Measurements from ENCODE around the gene THAP3. TPM values are rescaled to one million over a fixed set of nuclear protein-coding genes. Genes with fewer than 3 reads are reported as not detected.

The THAP3 gene
- total RNA-seq, 6 donors from 2014 or later = 7.7 to 26.2 (median 17.3) TPM

DNA sequence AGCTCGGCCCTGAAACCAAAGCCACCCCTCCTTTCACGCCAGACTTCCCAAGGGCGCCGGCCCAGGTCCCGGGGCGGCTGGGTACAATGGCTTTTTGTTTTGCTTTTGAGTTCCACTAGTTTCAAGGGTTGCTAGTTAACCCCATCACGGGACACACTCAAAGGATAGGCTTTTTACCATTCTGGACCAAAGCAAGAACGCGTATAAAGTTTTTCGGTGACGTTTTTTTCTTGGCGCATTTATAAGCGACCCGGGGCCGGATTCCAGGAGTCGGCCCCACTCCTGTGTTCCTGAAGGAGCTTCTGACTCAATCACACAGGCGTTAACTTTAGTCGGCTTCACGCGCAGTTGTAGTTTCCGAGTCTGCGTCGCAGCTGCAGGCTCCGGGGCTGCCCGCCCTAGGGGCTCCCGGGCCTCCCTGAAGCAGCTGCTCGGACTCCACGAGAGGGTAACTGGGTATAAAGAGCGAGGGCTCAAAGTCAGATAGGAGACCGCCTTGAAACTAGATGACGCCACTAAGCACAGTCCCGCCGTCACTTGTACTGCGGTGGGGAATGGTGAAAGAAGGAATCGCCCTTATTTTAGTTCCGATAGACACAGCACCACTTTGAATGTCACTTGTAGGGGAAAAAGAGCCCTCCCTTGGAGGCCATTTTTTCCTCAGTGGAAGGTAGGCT is 21.3 kb upstream of the THAP3 start:
- H3K4me1 ChIP-seq = peaks cover 35 to 42% (median 37%) of the 10 kb centered on the region in 4 donors
- ATAC-seq (ENCODE audit: low FRiP score in 2 of 2) (peak; percentile 52 to 65), DNase-seq (peak; percentile 65 to 87)
- H3K27me3 ChIP-seq = no peaks in the 10 kb centered on the region
- peaks cover 0 to 9% (median 5%) of the 10 kb centered on the region in 4 donors for H3K36me3 ChIP-seq
- TF ChIP-seq POLR2AphosphoS5 (IDR thresholded peaks at IDR 0.05) (peak in 1 of 2 donors; percentile 4), EP300 (IDR thresholded peaks at IDR 0.05) (no peak), POLR2A (IDR thresholded peaks at IDR 0.05) (peak in 2 of 4 donors; percentile 14 to 86)
- H3K9me3 ChIP-seq = no peaks in the 10 kb centered on the region
- peak overlapping the region; percentile 38 to 99 (median 76) for H3K4me3 ChIP-seq
- WGBS, 2 donors = 1% methylated on average over 23 to 36 of the region's 36 CpGs
- peak overlapping the region; percentile 96 to 100 (median 98) for H3K27ac ChIP-seq

DNA sequence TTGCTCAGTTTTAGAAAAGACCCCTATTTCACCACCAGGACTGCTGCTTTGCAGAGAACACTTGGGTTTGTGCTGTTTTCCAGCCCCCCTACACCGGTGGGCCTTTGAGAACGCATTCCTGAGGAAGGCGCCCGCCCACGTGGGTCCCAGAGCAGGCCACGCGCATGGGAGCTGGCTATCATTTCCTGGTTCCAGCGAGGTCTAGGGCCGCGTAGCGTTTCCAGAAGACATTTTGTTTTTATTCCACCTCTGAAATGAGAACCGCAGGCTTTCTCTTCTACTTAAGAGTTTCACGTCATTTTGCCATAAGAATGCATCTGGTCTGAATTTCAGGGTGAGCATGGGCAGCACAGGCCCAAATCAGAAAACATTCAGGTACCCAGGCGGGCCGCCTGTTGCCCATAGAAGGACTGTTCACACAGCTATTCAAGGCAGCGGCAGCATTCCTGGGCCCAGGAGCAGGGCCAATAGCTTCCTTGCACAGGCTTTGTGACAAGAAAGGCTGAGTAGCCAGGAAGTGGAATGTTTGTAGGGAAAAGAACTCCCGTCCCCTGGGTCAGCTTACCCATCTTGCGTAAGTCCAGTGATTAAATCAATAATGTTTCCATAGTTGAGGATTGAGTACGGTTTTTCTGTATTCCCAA is 20.6 kb upstream of the THAP3 start:
- peak; percentile 7 to 51 for TF ChIP-seq POLR2AphosphoS5 (IDR thresholded peaks at IDR 0.05)
- TF ChIP-seq EP300 (IDR thresholded peaks at IDR 0.05) = no peak
- peak in 2 of 4 donors; percentile 11 to 44 for TF ChIP-seq POLR2A (IDR thresholded peaks at IDR 0.05)
- peak in 3 of 6 experiments; percentile 16 to 40 (median 26) for TF ChIP-seq CTCF (IDR thresholded peaks at IDR 0.05)
- H3K4me1 ChIP-seq = peaks cover 30 to 36% (median 32%) of the 10 kb centered on the region in 4 donors
- no peaks in the 10 kb centered on the region for H3K9me3 ChIP-seq
- 22 to 28% methylated on average over 19 of the region's 19 CpGs for WGBS, 2 donors
- peak overlapping the region; percentile 96 to 100 (median 98) for H3K27ac ChIP-seq
- peaks cover 0 to 2% (median under 1%) of the 10 kb centered on the region in 4 donors for H3K36me3 ChIP-seq
- H3K27me3 ChIP-seq = no peaks in the 10 kb centered on the region
- ATAC-seq (ENCODE audit: low FRiP score in 2 of 2) (peak; percentile 27 to 52), DNase-seq (peak; percentile 82 to 84)
- peak overlapping the region in 3 of 4 donors; percentile 72 to 99 (median 79) for H3K4me3 ChIP-seq

DNA sequence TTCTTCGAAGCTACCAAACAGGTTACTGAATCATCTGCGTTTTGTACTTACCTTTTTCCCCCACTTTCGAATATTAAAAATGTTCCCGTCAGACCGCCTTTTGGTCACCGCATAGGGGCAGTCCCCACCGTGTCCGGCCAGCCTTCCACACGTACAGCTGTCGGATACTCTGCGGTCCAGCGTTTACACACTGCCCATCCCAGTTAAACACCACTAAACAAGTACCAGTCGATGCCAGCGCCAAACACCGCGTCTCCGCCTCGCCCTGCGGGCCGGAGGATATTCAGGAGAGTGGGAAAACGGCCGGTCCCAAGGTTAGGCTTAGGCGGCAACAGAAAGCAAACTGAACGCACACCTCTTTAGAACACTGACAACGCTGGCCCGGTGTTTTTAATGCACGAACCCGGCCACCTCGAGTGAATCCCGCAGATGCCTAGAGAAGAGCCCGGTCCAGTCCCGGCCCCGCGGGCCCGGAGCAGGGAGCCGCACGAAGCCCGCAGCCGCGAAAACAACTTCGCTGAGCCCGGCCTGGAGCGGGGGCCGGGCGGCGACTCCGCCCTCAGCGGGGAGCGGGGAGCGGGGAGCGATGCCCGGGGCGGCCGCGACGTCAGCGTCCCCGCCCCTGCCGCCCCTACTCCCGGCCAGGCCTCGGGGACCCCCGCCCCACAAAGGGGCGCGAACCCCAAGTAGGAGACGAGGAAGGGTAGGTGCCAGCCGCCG is 11.9 kb upstream of the THAP3 start:
- H3K9me3 ChIP-seq = no peaks in the 10 kb centered on the region
- H3K27me3 ChIP-seq = no peaks in the 10 kb centered on the region
- peak overlapping the region; percentile 89 to 96 (median 93) for H3K27ac ChIP-seq
- H3K4me3 ChIP-seq = peak overlapping the region; percentile 42 to 100 (median 94)
- H3K36me3 ChIP-seq = peaks cover 0 to 4% (median 0%) of the 10 kb centered on the region in 4 donors
- peak; percentile 59 to 79 for ATAC-seq (ENCODE audit: low FRiP score in 2 of 2)
- peak in 1 of 2 donors; percentile 64 for DNase-seq
- WGBS, 2 donors = 0% methylated on average over 13 to 30 of the region's 67 CpGs
- TF ChIP-seq POLR2A (IDR thresholded peaks at IDR 0.05) (peak in 3 of 4 donors; percentile 37 to 57 (median 54)), POLR2AphosphoS5 (IDR thresholded peaks at IDR 0.05) (peak; percentile 17 to 40), EP300 (IDR thresholded peaks at IDR 0.05) (no peak), CTCF (IDR thresholded peaks at IDR 0.05) (no peak)
- H3K4me1 ChIP-seq = peaks cover 11 to 26% (median 18%) of the 10 kb centered on the region in 4 donors

- Histone ChIP-seq H3K27ac (peak within 1 kb of the TSS; percentile 89 to 96 (median 93)), H3K9me3 (no peaks in the 10 kb centered on the region), H3K36me3 (peaks cover 0 to 11% (median 0%) of the 10 kb centered on the region in 4 donors), H3K4me1 (peaks cover 11 to 26% (median 18%) of the 10 kb centered on the region in 4 donors), H3K4me3 (peak within 1 kb of the TSS; percentile 93 to 100 (median 98)), H3K27me3 (no peaks in the 10 kb centered on the region)
- ATAC-seq (ENCODE audit: low FRiP score in 2 of 2) = peak; percentile 98 to 100
- peak; percentile 100 for DNase-seq
- TF ChIP-seq POLR2A (IDR thresholded peaks at IDR 0.05) (peak in 2 of 4 donors; percentile 54 to 63), CTCF (IDR thresholded peaks at IDR 0.05) (peak in 1 of 6 experiments; percentile 37), EP300 (IDR thresholded peaks at IDR 0.05) (no peak), POLR2AphosphoS5 (IDR thresholded peaks at IDR 0.05) (peak; percentile 75 to 85)
- WGBS, 2 donors = 0 to 1% methylated on average over 9 to 17 of the region's 84 CpGs
These were observed 11.2 kb upstream of the THAP3 start, which contains the start of gene PHF13 for GRCh38 chr1:6613361-6614018. PHF13 (plus strand) TSS chr1:6613731; CDS start chr1:6614067, 336 bp downstream.

All from upper lobe of left lung (tissue), 6 donors.